Kidney capillary endothelial cell (primary cell): Measurements from ENCODE around the gene OGFR.

Experiments used
- DNase-seq: peaks from one replicate; pipeline ENCODE4 v3.0.0-alpha.2; 2018; ENCODE audit warnings: low spot score

Gene OGFR

DNA sequence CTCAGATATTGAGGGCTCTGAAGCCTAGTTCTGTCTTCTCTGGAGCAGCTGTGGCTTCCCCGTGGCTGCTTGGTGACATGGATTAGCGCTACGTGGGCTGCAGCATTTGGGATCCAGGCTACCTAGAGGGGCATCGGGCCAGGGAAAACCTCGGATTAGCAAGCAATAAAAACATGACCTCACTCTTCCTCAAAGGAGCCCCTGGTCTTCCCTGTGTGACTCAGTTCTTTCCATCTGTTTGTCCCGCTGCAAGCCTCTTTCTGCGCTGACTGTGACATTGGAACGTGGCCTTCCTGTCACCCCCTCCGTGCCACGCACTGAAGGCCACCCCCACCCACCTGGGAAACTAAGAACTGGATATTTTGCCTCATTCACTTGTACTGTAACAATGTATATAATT, 4.8 kb upstream of the OGFR start:
- DNase-seq: no peak

DNA sequence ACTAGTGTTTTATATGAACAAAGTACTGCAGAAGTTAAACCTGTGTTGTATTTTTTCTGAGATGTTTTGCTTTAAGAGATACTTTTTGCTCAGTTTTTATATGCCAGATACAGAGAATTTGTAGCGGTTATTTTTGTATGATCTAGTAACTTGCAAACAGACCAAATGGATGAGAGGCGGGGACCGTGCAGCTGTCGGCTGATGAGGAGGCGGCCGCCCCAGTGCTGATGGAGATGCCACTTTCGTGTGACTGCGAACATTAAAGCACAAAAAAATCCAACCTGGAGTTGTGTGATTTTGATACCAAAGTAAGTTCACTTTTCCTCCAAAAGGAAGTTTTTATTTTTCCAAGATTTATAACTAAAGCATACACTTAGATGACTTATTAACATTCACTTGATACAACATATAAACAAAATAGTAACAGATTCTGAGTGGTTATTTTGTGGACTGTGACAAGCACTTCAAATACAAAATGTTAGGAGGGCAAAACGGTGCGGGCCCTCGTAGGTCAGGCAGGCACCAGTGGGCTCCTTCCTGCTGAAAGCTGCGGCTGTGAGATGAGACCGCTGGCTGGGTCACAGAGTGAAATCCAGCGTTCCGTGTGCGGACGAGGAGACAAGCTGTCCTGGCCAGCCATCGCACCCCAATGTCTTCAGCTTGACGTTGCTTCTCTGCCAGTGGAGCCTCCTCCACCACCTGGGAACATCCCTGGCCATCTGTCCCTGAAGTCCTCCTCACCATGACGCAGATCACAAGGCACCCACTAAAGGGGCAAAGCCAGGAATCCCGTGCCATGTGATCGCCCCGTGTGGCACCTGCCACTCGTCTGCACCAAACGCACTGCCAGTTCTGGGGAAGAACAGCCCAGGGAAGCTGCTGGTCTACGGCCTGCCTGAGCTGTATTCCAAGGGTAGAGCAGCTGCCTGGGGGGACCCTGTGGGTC, 4.0 kb upstream of the OGFR start:
- DNase-seq: no peak

DNA sequence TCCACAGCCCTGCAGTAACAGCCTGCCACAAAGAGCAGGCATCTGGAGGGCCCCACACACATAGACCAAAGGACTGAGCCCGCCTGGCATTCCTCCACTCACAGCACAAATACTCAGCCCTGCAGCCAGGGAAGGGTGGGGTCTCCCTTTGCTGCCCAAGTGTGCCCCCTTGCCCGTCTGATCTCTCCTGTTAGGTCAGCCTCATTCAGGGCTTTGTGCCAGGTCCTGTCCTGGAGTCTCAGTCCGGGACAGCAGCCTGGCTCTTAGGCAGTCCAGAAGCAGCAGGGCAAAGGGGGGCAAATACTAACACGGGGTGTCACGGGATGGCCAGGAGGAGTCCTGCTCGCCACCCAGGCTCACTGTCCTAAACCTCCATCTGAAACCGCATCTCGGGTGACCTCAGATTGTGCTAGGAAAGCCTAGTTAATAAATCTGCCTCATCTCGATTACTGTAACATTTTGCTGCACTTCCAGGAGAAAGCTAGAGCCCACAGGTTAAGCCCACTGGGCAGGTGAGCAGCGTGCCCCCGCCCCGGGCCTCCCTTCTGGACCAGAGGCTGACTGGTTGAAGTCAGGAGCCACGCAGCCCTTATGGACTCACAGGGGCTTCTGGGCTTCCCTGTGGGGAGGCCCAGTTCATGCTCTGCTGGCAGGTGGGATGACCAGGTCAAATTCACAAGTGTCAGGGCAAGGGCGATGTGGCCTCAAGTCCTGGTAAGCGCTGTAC, 3.2 kb upstream of the OGFR start:
- no peak for DNase-seq

DNA sequence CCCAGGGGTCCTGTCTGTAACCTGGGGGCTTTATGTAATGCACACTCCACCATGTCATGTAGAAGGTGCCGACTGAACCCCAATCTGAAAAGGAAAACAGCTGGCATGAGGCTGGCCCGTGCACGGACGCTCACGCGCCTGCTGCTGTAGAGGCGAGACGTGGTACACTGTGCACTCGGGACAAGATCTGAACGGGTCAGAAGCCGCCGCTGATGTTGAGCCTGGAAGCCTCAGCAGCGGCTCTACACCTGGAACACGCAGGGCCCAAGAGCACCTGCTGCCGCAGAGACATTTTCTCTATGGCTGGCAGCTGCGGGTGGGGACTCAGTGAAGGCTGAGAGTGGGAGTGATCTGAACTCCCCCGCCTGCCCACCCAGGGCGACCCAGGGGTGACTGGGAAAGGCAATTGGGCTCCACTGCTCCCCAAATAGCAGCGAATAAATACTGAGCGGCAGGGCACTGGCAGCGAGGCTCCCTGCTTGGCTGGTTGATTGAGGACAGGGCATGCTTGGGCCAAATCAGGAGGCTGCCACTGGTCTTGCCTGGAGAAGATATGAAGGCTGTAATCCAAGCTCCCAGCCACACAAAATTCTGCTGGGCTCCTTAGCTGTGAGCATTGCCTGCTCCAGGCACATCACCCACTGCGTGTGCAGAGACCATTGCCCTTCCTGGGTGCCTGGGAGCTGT, 2.5 kb upstream of the OGFR start:
- no peak for DNase-seq

- no peak for DNase-seq
These were observed 511 bp upstream of the OGFR start for GRCh38 chr20:62804021-62804626.

GRCh38 chr20:62805155-62805710, 598 bp downstream of the OGFR start:
- no peak for DNase-seq

DNA sequence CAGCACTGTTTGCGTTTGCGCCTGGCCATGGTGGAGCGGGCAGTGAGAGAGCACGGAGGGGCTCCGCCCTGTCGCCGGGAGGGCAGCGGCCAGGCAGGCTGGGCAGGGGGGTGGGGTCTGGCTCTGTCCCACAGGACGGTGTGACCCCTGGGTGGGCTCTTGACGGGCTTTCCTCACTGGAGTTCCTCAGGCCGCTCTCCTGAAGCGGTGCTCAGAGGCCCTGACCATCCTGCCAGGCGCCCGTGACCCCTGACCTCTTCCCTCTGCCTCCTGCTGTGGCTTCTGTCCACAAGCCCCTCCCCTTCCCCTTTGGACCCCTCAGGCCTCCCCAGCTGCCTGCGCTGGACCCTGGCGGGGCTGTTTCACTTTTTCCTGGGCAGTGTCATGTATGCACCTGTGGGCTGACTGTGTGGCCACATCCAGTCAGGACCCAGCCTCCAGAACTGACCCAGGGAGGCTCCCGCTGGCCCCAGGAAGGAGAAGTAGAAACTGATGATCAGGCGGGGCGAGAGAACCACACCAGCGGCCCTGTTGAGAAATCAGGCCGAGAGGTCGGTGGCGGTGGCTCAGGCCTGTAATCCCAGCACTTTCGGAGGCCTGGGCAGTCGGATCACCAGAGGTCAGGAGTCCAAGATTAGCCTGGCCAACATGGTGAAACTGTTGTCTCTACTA, 1.2 kb downstream of the OGFR start:
- no peak for DNase-seq

DNA sequence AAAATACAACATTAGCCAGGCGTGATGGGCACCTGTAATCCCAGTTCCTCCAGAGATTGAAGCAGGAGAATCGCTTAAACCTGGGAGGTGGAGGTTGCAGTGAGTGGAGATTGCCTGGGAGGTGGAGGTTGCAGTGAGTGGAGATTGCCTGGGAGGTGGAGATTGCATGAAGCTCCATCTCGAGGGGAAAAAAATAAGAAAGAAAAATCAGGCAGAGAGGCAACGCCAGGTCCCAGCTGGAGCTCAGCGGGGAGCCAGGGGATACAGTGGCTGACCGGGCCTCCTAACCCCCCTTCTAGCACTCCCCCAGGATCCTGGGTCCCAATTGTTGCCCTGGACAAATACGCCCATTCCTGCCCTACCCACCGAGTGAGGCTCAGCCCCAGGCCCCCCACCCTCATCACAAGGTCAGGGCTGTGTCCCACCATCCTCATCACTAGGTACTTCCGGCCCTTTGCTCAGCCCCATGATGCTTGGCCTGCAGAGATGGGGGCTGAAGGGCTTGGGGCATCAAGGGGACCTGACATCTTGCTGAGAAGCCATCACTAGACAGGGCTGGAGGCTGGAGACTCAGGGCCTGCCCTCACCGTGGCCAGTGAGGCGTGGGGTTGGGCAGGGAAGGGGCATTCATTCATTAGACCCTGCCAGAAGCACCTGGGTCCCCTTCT, 1.9 kb downstream of the OGFR start:
- DNase-seq: no peak

- DNase-seq: no peak
These were observed 3.0 kb downstream of the OGFR start for GRCh38 chr20:62807444-62808210.

DNA sequence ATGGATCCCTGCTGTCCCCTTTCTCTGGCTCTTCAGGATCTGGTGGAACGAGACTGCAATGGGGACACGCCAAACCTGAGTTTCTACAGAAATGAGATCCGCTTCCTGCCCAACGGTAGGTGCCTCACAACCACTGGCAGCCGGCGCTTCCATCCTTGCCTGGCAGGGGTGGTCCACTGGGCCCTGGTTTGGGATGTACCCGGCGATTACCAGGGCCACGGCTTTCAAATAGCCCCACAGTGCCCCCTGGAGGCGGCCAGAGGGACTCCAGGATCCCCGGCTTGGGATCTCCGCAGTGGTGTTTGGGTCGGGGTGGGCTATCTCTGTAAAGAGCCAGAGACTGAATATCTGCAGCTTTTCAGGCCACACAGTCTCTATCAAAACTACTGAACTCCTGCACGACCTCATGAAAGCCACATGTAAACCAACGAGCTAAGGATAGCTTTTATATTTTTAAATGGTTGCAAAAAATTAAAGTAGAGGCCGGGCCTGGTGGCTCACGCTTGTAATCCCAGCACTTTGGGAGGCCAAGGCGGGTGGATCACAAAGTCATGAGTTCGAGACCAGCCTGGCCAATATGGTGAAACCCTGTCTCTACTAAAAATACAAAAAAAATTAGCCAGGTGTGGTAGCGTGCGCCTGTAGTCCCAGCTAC, 3.7 kb downstream of the OGFR start:
- DNase-seq: no peak

- DNase-seq: no peak
These were observed 5.1 kb downstream of the OGFR start for GRCh38 chr20:62809530-62810428.

DNA sequence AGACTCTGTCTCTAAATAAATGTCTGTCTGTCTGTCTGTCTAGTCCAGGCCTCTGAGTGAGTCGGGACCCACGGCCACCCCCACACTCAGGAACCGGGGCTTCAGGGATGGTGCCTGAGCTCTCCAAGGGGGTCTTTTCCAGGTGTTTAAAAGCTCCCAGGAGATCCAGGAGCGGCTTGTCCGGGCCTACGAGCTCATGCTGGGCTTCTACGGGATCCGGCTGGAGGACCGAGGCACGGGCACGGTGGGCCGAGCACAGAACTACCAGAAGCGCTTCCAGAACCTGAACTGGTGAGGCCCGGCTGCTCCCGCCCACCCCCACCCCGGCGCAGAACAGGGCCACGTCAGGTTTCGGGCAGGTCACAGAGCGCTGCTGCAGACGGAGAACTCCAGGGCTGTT, 6.7 kb downstream of the OGFR start:
- DNase-seq: no peak

- DNase-seq: no peak
These were observed 7.1 kb downstream of the OGFR start for GRCh38 chr20:62811720-62812119.

GRCh38 chr20:62812181-62812906, 7.7 kb downstream of the OGFR start:
- DNase-seq: no peak

- DNase-seq: no peak
These were observed 8.2 kb downstream of the OGFR start for GRCh38 chr20:62812907-62813200.

- no peak for DNase-seq
These were observed 9.0 kb downstream of the OGFR start for GRCh38 chr20:62813588-62813987.

DNA sequence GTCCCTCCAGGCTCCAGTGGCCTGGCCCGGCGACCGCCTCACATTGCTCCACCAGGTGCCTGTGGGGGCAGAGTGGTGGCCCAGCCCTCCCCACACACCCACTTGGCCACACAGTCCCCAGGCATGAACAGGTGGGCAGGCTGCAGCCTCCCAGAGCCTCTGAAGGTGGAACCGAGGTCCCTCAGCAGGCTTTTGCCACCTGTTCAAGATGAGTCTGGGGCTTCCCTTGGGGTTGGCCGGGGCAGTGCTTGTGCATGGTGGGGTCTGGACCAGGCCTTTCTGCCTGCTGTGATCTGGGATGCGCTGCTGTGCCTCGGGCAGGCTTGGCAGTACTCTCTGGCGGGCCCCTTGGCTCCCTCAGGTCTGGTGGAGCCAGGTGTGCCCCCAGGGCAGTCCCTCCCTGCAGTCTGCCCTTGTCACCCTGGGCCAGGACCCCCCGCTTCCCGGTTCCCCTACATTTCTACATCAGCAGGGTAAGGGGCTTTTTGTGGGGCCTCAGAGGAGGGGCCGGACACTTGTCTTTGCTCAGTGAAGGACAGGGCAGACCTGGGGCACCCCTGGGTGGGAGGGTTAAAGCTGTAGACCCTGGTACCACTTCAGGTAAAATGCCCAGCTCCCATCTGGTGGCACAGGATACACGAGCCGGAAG, 9.5 kb downstream of the OGFR start:
- DNase-seq: no peak

GRCh38 chr20:62814709-62815065, 10.1 kb downstream of the OGFR start:
- DNase-seq: no peak
